Adrenal gland (tissue), 5 donors: Measurements from ENCODE around the gene PLA2G4F.

Experiments
- POLR2A ChIP-seq, 2 donors: fragments of 450-650 bp; IDR thresholded peaks; one replicate each; pipeline ENCODE4 v1.6.1; 2017; ENCODE audit warnings: antibody characterized with exemption in 2 of 2, mild to moderate bottlenecking in 2 of 2, moderate library complexity in 1 of 2
- TF ChIP-seq, protein P1 (sequence below), 6 experiments: fragments of 450-650 bp in 4 of 6; fragments of 200-600 bp in 2 of 6; sonication (generic) in 1 of 6; IDR thresholded peaks; 1 replicate in 5 of 6; 2 replicates in 1 of 6; pipeline versions ENCODE4 v1.5.1 to v1.8.0; 2016 to 2021; ENCODE audit warnings: antibody characterized with exemption in 6 of 6, mild to moderate bottlenecking in 2 of 6, moderate library complexity in 1 of 6
- donor health status: DM: no; HTN: no; CAD: no.

DNA sequence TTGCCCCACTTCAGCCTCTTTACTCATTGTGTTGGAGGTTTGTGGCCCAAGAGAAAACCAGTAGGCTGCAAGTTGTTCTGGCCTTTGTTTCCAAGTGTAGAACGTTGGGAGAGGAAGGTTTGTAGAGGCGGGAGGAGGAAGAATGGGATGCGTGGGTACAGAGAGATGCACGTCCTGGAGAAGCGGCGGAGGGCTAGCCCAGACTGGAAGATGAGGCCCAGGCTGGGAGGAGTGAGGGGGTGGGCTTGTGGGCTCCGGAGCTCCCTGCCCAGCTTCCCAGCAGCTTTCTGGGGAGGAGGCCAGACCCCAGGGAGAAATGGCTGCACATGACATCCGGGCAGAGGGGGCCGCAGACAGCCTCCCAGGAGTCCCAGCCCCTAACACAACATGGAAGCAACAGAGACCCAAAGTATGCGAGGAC is 5.3 kb downstream of the PLA2G4F start:
- TF ChIP-seq, protein P1, sequence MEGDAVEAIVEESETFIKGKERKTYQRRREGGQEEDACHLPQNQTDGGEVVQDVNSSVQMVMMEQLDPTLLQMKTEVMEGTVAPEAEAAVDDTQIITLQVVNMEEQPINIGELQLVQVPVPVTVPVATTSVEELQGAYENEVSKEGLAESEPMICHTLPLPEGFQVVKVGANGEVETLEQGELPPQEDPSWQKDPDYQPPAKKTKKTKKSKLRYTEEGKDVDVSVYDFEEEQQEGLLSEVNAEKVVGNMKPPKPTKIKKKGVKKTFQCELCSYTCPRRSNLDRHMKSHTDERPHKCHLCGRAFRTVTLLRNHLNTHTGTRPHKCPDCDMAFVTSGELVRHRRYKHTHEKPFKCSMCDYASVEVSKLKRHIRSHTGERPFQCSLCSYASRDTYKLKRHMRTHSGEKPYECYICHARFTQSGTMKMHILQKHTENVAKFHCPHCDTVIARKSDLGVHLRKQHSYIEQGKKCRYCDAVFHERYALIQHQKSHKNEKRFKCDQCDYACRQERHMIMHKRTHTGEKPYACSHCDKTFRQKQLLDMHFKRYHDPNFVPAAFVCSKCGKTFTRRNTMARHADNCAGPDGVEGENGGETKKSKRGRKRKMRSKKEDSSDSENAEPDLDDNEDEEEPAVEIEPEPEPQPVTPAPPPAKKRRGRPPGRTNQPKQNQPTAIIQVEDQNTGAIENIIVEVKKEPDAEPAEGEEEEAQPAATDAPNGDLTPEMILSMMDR (IDR thresholded peaks at IDR 0.05), result no peak
- TF ChIP-seq POLR2A (IDR thresholded peaks at IDR 0.05), result no peak
